Hepatocyte (in vitro differentiated cells): Measurements from ENCODE around the gene PAWR. TPM values are rescaled to one million over a fixed set of nuclear protein-coding genes. Genes with fewer than 3 reads are reported as not detected.
A peak's percentile ranks its signal among the peaks of the same experiment; 100 is the strongest.

Experiments
- DNase-seq: peaks from one replicate; pipeline ENCODE4 v3.0.0-alpha.2; 2016; ENCODE audit warnings: low spot score
- H2AFZ ChIP-seq: fragments of 200-600 bp; sonication (generic); 2 replicates; pipeline ENCODE4 v1.6.0; 2016; ENCODE audit warnings: antibody characterized with exemption, mild to moderate bottlenecking
- H3K27ac ChIP-seq: fragments of 200-600 bp; sonication (generic); 2 replicates; pipeline ENCODE4 v1.5.1; 2016; ENCODE audit warnings: mild to moderate bottlenecking
- H3K27me3 ChIP-seq: fragments of 200-600 bp; sonication (generic); 2 replicates; pipeline ENCODE4 v1.6.1; 2016
- H3K36me3 ChIP-seq: fragments of 200-600 bp; sonication (generic); replicated peaks from 2 replicates; pipeline ENCODE4 v1.5.1; 2016; ENCODE audit warnings: low read depth; ENCODE audit not compliant: insufficient read depth
- H3K4me1 ChIP-seq: fragments of 200-600 bp; sonication (generic); 2 replicates; pipeline ENCODE4 v1.5.1; 2016; ENCODE audit warnings: mild to moderate bottlenecking, moderate library complexity; ENCODE audit not compliant: insufficient read depth
- H3K4me2 ChIP-seq: fragments of 200-600 bp; sonication (generic); 2 replicates; pipeline ENCODE4 v1.6.0; 2016
- H3K4me3 ChIP-seq: fragments of 200-600 bp; sonication (generic); 2 replicates; pipeline ENCODE4 v1.5.1; 2016; ENCODE audit warnings: mild to moderate bottlenecking
- H3K79me2 ChIP-seq: fragments of 200-600 bp; sonication (generic); 2 replicates; pipeline ENCODE4 v1.6.0; 2017; ENCODE audit warnings: mild to moderate bottlenecking
- H3K9me2 ChIP-seq: fragments of 200-600 bp; sonication (generic); replicated peaks from 2 replicates; pipeline ENCODE4 v1.6.0; 2017; ENCODE audit warnings: mild to moderate bottlenecking; ENCODE audit not compliant: insufficient read depth
- H3K9me3 ChIP-seq: fragments of 200-600 bp; sonication (generic); 2 replicates; pipeline ENCODE4 v1.5.1; 2016; ENCODE audit warnings: low read depth, mild to moderate bottlenecking
- H4K20me1 ChIP-seq: fragments of 200-600 bp; sonication (generic); 2 replicates; pipeline ENCODE4 v1.6.0; 2016; ENCODE audit warnings: mild to moderate bottlenecking; ENCODE audit not compliant: insufficient read depth, poor library complexity, severe bottlenecking
- EZH2 ChIP-seq: fragments of 200-600 bp; sonication (generic); IDR thresholded peaks from 2 replicates; pipeline ENCODE4 v1.6.1; 2016; ENCODE audit warnings: antibody characterized with exemption, mild to moderate bottlenecking, borderline replicate concordance
- EZH2phosphoT487 ChIP-seq: fragments of 200-600 bp; sonication (generic); IDR thresholded peaks from one replicate; pipeline ENCODE4 v1.6.1; 2018; ENCODE audit warnings: antibody characterized with exemption, mild to moderate bottlenecking, low read depth, moderate library complexity; ENCODE audit not compliant: unreplicated experiment, severe bottlenecking
- WGBS: methylation state at CpG from one replicate; pipeline ENCODE4 v1.1.6; 2016; ENCODE audit warnings: low lambda C conversion rate; ENCODE audit errors: missing lambda C conversion rate; 5-methylcytosine and 5-hydroxymethylcytosine counted together
- polyA plus RNA-seq: library from polyadenylated mRNA; unstranded; fragments of >200 nt; fragmentation: Nextera tagmentation; extraction: Ambion mirVana; gene quantifications from 2 replicates; pipeline ENCODE4 v1.2.1, GENCODE V29; 2016
- total RNA-seq: library from RNA; depleted of rRNA; stranded (reverse); fragments of >200 nt; gene quantifications from 2 replicates; pipeline ENCODE4 v1.2.3, GENCODE V29; 2014
- TF ChIP-seq, protein P1 (sequence below): fragments of 200-600 bp; sonication (generic); IDR thresholded peaks from 2 replicates; pipeline ENCODE4 v1.5.1; 2016; ENCODE audit warnings: antibody characterized with exemption, mild to moderate bottlenecking; ENCODE audit not compliant: poor library complexity

Gene PAWR
- total and polyA plus RNA-seq, 2 experiments from 2014 or later: 40.5 to 54.9 TPM

DNA sequence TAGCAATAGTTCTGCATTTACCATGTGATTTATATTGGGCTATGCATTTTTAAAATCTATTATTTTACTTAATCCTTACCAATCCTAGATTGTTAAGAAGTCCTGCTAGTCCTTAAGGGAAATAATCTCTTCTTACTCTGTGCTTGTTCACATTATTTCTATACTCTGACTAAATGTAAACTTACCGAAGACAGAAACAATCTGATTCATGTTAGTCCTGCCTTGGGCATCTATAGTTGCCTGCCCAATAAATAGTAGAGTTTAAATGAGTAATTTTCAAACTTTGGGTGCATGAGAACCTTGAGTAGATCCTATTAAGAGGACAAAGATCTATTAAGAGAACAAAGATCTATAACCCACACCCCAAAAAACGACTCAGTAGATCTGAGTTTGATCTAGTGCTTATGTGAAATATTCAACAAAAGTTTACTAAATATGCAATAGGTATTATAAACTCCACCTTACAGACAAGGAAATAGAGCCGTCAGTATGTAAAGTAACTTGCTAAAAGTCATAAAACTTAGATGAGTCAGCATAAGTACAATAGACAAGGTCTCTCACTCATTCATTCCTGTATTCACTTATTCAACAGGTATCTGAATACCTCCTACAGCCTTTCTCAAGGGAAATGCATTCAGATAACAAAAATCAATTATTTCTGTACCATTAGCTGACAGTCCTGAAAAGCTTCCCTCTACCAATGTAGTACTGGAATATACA is 127.6 kb downstream of the PAWR start:
- no peak for DNase-seq
- TF ChIP-seq EZH2 (no peak), EZH2phosphoT487 (no peak)
- TF ChIP-seq, protein P1, sequence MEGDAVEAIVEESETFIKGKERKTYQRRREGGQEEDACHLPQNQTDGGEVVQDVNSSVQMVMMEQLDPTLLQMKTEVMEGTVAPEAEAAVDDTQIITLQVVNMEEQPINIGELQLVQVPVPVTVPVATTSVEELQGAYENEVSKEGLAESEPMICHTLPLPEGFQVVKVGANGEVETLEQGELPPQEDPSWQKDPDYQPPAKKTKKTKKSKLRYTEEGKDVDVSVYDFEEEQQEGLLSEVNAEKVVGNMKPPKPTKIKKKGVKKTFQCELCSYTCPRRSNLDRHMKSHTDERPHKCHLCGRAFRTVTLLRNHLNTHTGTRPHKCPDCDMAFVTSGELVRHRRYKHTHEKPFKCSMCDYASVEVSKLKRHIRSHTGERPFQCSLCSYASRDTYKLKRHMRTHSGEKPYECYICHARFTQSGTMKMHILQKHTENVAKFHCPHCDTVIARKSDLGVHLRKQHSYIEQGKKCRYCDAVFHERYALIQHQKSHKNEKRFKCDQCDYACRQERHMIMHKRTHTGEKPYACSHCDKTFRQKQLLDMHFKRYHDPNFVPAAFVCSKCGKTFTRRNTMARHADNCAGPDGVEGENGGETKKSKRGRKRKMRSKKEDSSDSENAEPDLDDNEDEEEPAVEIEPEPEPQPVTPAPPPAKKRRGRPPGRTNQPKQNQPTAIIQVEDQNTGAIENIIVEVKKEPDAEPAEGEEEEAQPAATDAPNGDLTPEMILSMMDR: no peak
- Histone ChIP-seq H3K79me2 (no peaks in the 10 kb centered on the region), H3K9me2 (no peaks in the 10 kb centered on the region), H3K27me3 (no peaks in the 10 kb centered on the region), H3K4me2 (no peak overlapping the region), H3K9me3 (no peaks in the 10 kb centered on the region), H2AFZ (no peak overlapping the region), H3K36me3 (no peaks in the 10 kb centered on the region), H3K4me1 (peaks cover 17% of the 10 kb centered on the region), H3K4me3 (no peak overlapping the region), H4K20me1 (no peaks in the 10 kb centered on the region), H3K27ac (peak overlapping the region; percentile 43)
- WGBS: 80% methylated on average over 3 of the region's 3 CpGs

DNA sequence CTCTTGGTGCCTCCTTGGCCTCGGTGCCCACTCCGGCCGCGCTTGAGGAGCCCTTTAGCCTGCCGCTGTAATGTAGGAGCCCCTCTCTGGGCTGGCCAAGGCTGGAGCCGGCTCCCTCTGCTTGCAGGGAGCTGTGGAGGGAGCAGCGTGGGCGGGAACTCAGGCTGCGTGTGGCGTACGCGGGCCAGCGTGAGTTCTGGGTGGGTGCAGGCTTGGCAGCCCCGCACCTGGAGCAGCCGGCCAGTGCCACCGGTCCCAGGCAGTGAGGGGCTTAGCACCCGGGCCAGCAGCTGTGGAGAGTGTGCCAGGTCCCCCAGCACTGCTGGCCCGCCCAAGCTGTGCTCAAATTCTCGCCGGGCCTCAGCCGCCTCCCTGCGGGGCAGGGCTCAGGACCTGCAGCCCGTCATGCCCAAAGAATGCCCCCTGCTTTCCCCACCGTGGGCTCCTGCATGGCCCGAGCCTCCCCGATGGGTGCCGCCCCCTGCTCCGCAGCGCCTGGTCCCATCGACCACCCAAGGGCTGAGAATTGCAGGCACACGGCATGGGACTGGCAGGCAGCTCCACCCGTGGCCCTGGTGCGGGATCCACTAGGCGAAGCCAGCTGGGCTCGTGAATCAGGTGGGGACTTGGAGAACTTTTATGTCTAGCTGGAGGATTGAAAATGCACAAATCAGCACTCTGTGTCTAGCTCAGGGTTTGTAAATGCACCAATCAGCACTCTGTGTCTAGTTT is 129.2 kb downstream of the PAWR start:
- Histone ChIP-seq H3K36me3 (no peaks in the 10 kb centered on the region), H3K4me2 (no peak overlapping the region), H4K20me1 (no peaks in the 10 kb centered on the region), H3K27ac (no peak overlapping the region), H3K27me3 (no peaks in the 10 kb centered on the region), H3K9me2 (no peaks in the 10 kb centered on the region), H3K4me3 (no peak overlapping the region), H2AFZ (no peak overlapping the region), H3K9me3 (no peaks in the 10 kb centered on the region), H3K4me1 (peaks cover 24% of the 10 kb centered on the region), H3K79me2 (no peaks in the 10 kb centered on the region)
- DNase-seq: no peak
- WGBS: 98% methylated on average over 32 of the region's 35 CpGs
- TF ChIP-seq EZH2 (no peak), EZH2phosphoT487 (no peak)
- TF ChIP-seq, protein P1: no peak

DNA sequence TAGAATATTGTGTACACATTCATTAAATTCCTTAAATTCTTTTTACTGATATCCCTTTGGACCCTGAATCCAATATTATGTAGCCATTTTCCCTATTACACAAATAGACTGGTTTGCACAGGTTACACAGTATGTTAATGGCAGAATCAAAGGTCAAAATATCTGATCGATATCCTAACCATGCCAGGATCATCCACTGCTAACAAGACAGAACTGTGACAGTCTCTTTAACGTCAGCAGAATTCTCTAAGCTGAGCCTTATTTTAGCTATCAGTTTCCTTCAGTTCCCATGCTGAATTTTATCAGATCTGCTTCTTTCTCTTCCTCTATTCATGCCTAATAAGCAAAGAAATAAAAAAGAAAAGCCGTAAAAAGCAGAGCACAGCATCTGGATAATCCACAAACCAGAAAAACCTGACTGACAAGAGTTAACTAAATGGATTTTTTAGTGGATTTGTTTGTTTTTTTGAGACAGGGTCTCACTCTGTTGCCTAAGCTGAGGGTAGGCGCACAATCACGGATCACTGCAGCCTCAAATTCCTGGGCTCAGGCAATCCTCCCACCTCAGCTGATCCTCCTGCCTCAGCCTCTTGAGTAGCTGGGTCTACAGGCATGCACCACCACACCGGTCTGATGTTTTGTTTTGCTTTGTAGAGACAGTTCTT is 130.4 kb downstream of the PAWR start:
- Histone ChIP-seq H3K9me2 (no peaks in the 10 kb centered on the region), H2AFZ (no peak overlapping the region), H3K27ac (peak overlapping the region; percentile 39), H3K4me1 (peaks cover 25% of the 10 kb centered on the region), H3K36me3 (no peaks in the 10 kb centered on the region), H3K9me3 (no peaks in the 10 kb centered on the region), H3K79me2 (no peaks in the 10 kb centered on the region), H3K4me2 (peak overlapping the region; percentile 6), H3K4me3 (no peak overlapping the region), H3K27me3 (no peaks in the 10 kb centered on the region), H4K20me1 (no peaks in the 10 kb centered on the region)
- TF ChIP-seq EZH2: no peak
- TF ChIP-seq EZH2phosphoT487: no peak
- TF ChIP-seq, protein P1: no peak
- no peak for DNase-seq
- 57% methylated on average over 6 of the region's 6 CpGs for WGBS
